GM21515 (cell line): Measurements from ENCODE around the gene ASB18.
"Not testable (repeated sequence)": the region's sequence is repeated elsewhere in the genome, so short reads cannot be mapped to it uniquely, and the experiment has no call there.

Source experiments
- ATAC-seq: cut with Tn5 transposase; IDR thresholded peaks from one replicate; pipeline ENCODE4 v1.9.1; 2021; ENCODE audit not compliant: unreplicated experiment

The ASB18 gene

GRCh38 chr2:236287656-236288055, 23.4 kb upstream of the ASB18 start:
- no peak for ATAC-seq

GRCh38 chr2:236286873-236287545, 22.8 kb upstream of the ASB18 start:
- ATAC-seq = no peak

- ATAC-seq = no peak
These were observed 20.0 kb upstream of the ASB18 start for GRCh38 chr2:236284208-236284607.

GRCh38 chr2:236282406-236282805, 18.2 kb upstream of the ASB18 start:
- no peak for ATAC-seq

GRCh38 chr2:236281423-236281822, 17.2 kb upstream of the ASB18 start:
- ATAC-seq = no peak

GRCh38 chr2:236273126-236273525, 8.9 kb upstream of the ASB18 start:
- ATAC-seq = no peak

- ATAC-seq = no peak
These were observed 7.6 kb upstream of the ASB18 start for GRCh38 chr2:236271851-236272250.

- not testable (repeated sequence) for ATAC-seq
These were observed 5.7 kb upstream of the ASB18 start for GRCh38 chr2:236269876-236270275.

- no peak for ATAC-seq
These were observed 1.5 kb upstream of the ASB18 start for GRCh38 chr2:236265675-236266074.

- ATAC-seq = no peak
These were observed 2.0 kb downstream of the ASB18 start for GRCh38 chr2:236262238-236262637.

- ATAC-seq = no peak
These were observed 2.8 kb downstream of the ASB18 start for GRCh38 chr2:236261452-236261851.

- ATAC-seq = no peak
These were observed 4.8 kb downstream of the ASB18 start for GRCh38 chr2:236259371-236259770.

- no peak for ATAC-seq
These were observed 6.6 kb downstream of the ASB18 start for GRCh38 chr2:236257575-236257974.

- no peak for ATAC-seq
These were observed 7.1 kb downstream of the ASB18 start for GRCh38 chr2:236257136-236257535.

GRCh38 chr2:236256366-236256985, 7.7 kb downstream of the ASB18 start:
- ATAC-seq = no peak

- no peak for ATAC-seq
These were observed 9.5 kb downstream of the ASB18 start for GRCh38 chr2:236254674-236255073.

GRCh38 chr2:236254001-236254400, 10.2 kb downstream of the ASB18 start:
- no peak for ATAC-seq

- ATAC-seq = no peak
These were observed 11.6 kb downstream of the ASB18 start for GRCh38 chr2:236252602-236253001.

GRCh38 chr2:236250909-236251579, 13.2 kb downstream of the ASB18 start:
- no peak for ATAC-seq

GRCh38 chr2:236250286-236250685, 13.9 kb downstream of the ASB18 start:
- no peak for ATAC-seq

GRCh38 chr2:236249066-236249465, 15.1 kb downstream of the ASB18 start:
- ATAC-seq = no peak

- ATAC-seq = no peak
These were observed 17.4 kb downstream of the ASB18 start for GRCh38 chr2:236246711-236247246.
